Transverse colon (tissue), 4 donors: Measurements from ENCODE around the gene WBP11.

ENCODE experiments used
- EP300 ChIP-seq: sonication (generic); formaldehyde crosslinking; IDR thresholded peaks from one replicate; pipeline ENCODE4 v1.6.1; 2017; ENCODE audit warnings: antibody characterized with exemption, low read depth
- POLR2A ChIP-seq: fragments of 450-650 bp; IDR thresholded peaks from one replicate; pipeline ENCODE4 v1.6.1; 2016; ENCODE audit warnings: antibody characterized with exemption, mild to moderate bottlenecking, moderate library complexity
- POLR2AphosphoS5 ChIP-seq, 3 donors: sonication (generic); formaldehyde crosslinking; IDR thresholded peaks; one replicate each; pipeline ENCODE4 v1.6.1; 2016; ENCODE audit warnings: antibody characterized with exemption in 3 of 3
- TF ChIP-seq, protein P1 (sequence below), 5 experiments: fragments of 200-600 bp in 3 of 5; fragments of 450-650 bp in 2 of 5; sonication (generic) in 3 of 5; IDR thresholded peaks; 1 replicate in 2 of 5; 2 replicates in 3 of 5; pipeline ENCODE4 v1.5.1; 2016 to 2017; ENCODE audit warnings: antibody characterized with exemption in 5 of 5, inconsistent platforms in 3 of 5, mild to moderate bottlenecking in 2 of 5, moderate library complexity in 1 of 5

DNA sequence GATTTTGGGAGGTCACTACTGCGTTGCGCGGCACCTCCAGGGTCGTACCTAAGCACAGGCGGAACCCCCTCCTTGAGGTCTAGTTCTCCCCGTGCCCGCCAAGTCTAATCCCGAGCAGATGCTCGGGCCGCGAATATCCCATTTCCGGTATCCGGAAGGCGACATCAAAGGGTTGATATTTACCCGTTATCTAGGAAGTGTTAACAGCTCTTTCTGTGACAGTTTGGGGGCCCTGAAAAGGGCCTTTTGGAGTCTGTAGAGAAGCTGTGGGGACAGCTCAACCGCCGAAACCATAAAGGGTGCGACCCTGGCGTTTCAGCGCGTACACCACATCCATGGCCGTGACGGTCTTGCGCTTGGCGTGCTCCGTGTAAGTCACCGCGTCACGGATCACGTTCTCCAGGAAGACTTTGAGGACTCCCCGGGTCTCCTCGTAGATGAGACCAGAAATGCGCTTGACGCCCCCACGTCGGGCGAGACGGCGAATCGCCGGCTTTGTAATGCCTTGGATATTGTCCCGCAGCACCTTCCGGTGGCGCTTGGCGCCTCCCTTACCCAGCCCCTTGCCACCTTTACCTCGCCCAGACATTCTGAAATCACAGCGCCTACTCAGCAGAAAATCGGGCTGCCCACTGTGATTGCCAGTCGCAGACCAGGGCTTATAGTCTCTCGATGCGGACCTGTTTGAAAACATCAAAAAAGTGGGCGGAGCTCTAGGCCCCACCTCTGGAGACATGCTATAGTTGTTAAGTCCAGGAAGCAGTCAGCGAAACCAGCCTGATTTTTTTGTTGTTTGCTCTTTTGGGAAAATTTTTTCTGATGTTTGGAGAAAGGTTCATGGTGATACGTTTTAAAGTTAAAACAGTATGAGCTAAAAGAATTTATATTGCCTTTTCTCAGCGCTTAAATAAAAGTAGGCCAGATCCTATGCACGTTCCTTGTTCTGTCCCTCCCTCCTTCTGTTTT is 32.5 kb downstream of the WBP11 start:
- TF ChIP-seq, protein P1, sequence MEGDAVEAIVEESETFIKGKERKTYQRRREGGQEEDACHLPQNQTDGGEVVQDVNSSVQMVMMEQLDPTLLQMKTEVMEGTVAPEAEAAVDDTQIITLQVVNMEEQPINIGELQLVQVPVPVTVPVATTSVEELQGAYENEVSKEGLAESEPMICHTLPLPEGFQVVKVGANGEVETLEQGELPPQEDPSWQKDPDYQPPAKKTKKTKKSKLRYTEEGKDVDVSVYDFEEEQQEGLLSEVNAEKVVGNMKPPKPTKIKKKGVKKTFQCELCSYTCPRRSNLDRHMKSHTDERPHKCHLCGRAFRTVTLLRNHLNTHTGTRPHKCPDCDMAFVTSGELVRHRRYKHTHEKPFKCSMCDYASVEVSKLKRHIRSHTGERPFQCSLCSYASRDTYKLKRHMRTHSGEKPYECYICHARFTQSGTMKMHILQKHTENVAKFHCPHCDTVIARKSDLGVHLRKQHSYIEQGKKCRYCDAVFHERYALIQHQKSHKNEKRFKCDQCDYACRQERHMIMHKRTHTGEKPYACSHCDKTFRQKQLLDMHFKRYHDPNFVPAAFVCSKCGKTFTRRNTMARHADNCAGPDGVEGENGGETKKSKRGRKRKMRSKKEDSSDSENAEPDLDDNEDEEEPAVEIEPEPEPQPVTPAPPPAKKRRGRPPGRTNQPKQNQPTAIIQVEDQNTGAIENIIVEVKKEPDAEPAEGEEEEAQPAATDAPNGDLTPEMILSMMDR (IDR thresholded peaks at IDR 0.05) = no peak
- TF ChIP-seq POLR2A (peak; percentile 100), POLR2AphosphoS5 (IDR thresholded peaks at IDR 0.05) (peak; percentile 95 to 100 (median 100)), EP300 (peak; percentile 62)
